Bone marrow (tissue), 2 donors: Measurements from ENCODE around the gene GNMT.
A peak's percentile ranks its signal among the peaks of the same experiment; 100 is the strongest.
"Not testable (repeated sequence)": the region's sequence is repeated elsewhere in the genome, so short reads cannot be mapped to it uniquely, and the experiment has no call there.

Experiments used
- DNase-seq, 2 donors: peaks; one replicate each; lab custom pipeline; 2025; lab: John Stamatoyannopoulos, UW

GNMT gene

GRCh38 chr6:42941356-42941755 is 19.2 kb upstream of the GNMT start:
- DNase-seq: not testable (repeated sequence)

- no peak for DNase-seq
Observed at GRCh38 chr6:42942444-42942843, 18.1 kb upstream of the GNMT start.

GRCh38 chr6:42947950-42948349 is 12.6 kb upstream of the GNMT start:
- DNase-seq: no peak

GRCh38 chr6:42952389-42952788 is 8.2 kb upstream of the GNMT start:
- DNase-seq: no peak

- not testable (repeated sequence) for DNase-seq
Observed at GRCh38 chr6:42954405-42954804, 6.1 kb upstream of the GNMT start.

- DNase-seq: no peak
Observed at GRCh38 chr6:42958125-42958524, 2.4 kb upstream of the GNMT start.

GRCh38 chr6:42959917-42960242 is 674 bp upstream of the GNMT start:
- DNase-seq: no peak

- no peak for DNase-seq
Observed at GRCh38 chr6:42961020-42961470, 491 bp downstream of the GNMT start.

GRCh38 chr6:42962096-42962495 is 1.5 kb downstream of the GNMT start:
- DNase-seq: no peak

GRCh38 chr6:42962502-42963178 is 2.1 kb downstream of the GNMT start:
- no peak for DNase-seq

GRCh38 chr6:42963179-42963854 is 2.8 kb downstream of the GNMT start:
- DNase-seq: no peak

- DNase-seq: peak in 1 of 2 donors; percentile 28
Observed at GRCh38 chr6:42963855-42964605, 3.5 kb downstream of the GNMT start.

GRCh38 chr6:42966571-42966970 is 6.0 kb downstream of the GNMT start:
- no peak for DNase-seq

GRCh38 chr6:42967228-42967627 is 6.7 kb downstream of the GNMT start:
- DNase-seq: no peak

- no peak for DNase-seq
Observed at GRCh38 chr6:42968126-42968701, 7.7 kb downstream of the GNMT start.

- no peak for DNase-seq
Observed at GRCh38 chr6:42968783-42969182, 8.2 kb downstream of the GNMT start.

- no peak for DNase-seq
Observed at GRCh38 chr6:42969431-42969830, 8.9 kb downstream of the GNMT start.

- no peak for DNase-seq
Observed at GRCh38 chr6:42969934-42970333, 9.4 kb downstream of the GNMT start.

- DNase-seq: peak in 1 of 2 donors; percentile 48
Observed at GRCh38 chr6:42970871-42971612, 10.5 kb downstream of the GNMT start.

- no peak for DNase-seq
Observed at GRCh38 chr6:42971746-42972327, 11.3 kb downstream of the GNMT start.

GRCh38 chr6:42973926-42974325 is 13.4 kb downstream of the GNMT start:
- DNase-seq: no peak
